KG1 (cell line): Measurements from ENCODE around the gene PDC.
A peak's percentile ranks its signal among the peaks of the same experiment; 100 is the strongest.

Source experiments
- DNase-seq: peaks from one replicate; lab custom pipeline; 2025; lab: John Stamatoyannopoulos, UW

The PDC gene

DNA sequence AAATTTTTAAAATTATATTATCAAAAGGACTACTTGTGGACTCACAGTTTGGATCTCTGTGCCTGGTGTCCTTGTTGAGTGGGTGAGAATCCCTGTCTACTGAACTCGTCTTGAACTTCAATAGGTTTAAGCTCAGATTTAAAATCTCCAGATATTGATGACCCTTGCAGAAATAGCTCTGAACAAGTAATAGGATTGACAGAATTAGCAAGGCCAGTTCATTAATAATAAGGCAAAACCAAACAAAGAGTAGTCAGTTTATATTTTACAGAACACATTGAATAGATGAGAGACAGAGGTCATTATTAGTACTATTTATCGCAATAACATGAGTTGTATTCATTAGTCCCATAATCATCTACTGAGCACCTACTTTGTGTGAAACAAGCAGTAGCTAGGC lies at the start of gene PDC:
Gene PDC (minus strand): TSS at position 101 of the 400 bp plus-strand sequence. CDS start 11,655 bp downstream, outside the sequence.
- no peak for DNase-seq

DNA sequence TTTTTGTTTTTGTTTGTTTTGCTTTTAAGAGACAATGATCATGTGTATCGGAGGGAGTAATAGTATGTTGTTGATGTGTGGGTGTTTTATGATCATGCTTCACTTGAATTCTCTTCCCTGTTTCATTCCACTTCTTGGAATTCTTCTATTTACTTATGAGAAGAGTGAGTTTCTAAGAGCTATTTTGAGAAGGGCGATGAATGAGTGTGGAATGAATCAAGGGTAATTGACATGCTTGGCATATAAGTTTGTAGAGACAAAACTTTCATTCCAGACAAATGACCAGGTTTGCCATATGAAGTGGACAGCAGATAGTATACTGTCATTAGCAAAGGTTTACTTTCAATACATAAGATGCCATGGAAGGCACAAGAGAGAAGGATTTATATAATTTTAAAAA lies 42.3 kb upstream of the PDC start:
- no peak for DNase-seq

DNA sequence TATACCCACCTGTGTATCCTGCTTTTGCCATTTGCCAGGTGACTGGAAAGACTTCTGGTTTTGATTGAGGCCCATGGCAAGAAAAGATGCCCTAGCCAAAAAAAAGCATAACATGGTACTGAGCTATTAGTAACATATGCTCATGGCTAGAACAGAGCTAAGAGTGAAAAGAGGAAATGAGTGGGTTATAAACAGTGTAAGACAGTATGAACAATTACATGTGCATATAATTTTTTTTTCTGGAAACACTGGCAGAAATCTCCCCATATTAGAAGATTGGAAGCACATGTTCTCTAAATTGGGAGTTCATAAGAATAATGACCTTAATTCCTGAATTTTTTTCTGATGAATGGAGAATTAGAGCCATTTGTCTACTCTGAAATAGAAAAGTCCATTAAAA lies 41.2 kb upstream of the PDC start:
- DNase-seq = no peak

DNA sequence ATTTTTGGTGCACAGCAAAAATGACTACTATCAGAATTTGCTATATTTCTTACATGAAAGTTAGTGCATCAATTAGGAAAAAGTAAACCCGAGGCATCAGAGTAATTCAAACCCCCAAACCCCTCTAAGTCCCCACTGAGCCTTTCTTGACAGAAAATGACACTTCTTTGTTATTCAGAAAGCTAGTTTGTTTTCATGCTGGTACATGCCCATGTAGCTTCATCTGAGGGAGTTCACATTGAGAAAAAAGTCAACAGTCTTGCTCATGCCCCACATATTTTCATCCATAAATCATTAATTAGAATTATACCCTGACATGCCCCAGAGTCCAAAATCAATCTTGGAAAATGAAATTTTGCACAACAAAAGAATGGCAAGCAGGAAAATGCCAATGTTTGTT lies 39.9 kb upstream of the PDC start:
- no peak for DNase-seq

DNA sequence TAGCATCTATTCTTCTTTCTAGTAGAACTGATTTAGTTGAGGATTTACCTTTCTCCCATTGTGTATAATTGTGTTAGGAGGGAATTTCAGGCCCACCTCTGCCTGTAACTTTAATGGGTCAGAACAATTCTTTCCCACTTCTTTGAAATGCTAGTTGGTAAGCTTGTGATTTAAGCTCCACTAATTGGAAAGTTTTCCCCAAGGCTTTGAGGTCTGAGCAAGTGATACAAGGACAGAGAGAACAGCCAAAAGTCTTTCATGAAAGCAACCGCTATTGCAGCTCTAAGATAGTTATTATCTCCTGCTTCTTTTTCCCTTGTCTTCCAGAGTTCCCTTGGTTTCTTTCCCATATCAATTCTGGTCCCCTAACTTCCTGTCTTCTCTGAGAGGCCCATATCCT lies 38.7 kb upstream of the PDC start:
- no peak for DNase-seq

DNA sequence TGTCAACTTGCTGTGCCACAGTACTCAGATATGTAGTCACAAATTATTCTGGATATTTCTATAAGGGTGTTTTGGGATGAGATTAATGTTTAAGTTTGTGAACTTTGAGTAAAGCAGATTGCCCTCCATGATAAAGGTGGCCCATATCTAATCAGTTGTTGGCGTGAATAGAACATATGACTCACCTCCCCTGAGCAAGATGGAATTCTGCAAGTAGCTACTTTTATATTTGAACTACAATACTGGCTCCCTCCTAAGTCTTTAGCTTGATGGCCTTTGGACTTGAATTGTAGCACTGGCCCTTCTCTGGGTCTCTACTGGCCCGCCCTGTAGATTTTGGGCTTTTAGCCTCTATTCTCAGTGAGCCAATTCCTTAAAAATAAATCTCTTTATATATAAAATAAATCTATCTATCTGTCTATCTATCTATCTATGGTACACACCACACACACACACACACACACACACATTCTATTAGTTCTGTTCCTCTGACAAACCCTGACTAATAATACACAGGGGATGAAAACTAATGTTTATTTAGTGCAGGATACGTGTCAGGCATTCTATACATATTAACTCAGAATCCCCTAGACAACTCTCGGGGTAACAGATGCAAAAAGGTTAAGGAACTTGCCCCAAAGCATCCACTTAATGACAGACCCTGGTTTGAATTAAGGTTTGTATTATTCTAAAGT lies 37.9 kb upstream of the PDC start:
- DNase-seq = no peak

DNA sequence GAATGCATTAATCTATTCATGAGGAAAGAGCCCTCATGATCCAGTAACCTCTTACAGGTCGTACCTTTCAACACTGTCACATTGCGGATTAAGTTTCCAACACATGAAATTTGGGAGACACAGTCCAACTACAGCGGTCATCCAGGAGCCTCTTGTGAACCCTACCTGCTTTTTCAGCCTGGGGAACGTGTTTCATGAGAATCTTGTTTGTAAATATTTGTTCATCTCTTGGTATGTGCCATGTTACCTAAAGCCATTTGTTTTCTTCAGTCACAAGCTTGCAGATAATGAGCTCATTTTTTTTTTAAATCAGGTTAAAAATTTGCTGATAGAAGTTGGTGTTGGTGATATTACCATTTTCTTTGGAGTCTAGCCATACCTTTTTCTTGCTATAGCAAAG lies 37.2 kb upstream of the PDC start:
- no peak for DNase-seq

DNA sequence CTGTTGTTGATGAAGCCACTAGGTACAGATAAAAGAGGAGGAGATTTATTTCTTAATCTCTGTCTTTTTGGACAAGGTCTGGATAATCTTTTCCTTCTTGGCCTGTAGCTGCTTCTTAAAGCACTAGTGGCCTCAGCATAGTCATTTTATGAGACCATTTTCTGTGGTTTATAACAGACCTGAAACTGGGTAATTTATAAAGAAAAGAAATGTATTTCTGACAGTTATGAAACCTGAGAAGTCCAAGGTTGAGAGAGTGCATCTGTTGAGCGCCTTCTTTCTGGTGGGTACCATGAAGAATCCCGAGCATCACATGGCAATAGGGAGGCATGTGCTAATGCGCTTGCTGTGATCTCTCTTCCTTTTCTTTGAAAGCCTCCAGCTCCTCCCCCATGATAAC lies 36.7 kb upstream of the PDC start:
- no peak for DNase-seq

DNA sequence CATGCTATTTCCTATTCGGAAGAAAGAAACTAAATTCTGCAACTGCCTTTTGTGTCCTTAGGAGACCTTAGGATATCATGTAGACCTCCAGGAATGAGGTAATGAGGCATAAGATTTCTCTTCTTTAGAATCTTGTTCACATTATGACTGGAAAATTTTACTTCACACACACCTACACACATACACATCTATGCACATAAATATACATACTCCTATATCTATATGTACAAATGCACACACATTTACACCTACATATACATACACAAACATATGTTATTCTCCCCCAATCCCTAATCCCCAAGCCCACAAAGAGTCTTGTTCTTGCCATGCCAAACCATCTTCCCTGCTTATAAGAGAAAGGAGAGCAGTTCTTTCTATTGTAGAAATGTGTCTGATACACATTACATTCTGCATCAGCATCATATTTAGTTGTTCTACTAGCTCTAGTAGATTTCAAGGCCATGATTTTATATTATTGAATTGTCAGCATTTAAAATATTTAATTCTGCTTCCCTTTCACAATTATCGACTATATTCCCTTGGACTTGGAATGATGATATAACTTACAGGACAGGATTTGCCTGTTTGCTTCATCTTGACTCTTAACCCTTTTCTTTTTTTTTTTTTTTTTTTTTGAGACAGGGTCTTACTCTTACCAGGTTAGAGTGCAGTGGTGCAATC lies 35.4 kb upstream of the PDC start:
- DNase-seq = no peak

DNA sequence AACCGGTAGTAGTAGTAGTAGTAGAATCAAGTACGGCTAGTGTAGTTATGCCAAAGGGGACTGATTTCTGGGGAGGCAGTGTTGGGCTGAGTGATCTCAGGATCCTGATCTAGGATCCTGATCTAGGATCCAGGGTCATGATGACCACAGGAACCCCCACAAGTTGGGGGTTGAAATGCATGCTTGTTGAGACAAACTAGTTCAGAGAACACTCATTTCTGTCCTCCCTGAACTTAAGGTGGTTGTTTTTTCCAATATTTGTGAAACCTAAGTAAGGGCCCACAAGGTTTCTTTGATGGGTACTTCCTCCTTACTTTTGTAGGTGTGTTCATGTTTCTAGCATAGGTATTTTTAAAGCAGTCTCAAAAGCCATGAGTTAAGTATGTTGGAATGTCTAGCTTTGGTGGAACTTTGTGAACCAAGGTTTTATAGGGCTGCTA lies 33.9 kb upstream of the PDC start:
- no peak for DNase-seq

DNA sequence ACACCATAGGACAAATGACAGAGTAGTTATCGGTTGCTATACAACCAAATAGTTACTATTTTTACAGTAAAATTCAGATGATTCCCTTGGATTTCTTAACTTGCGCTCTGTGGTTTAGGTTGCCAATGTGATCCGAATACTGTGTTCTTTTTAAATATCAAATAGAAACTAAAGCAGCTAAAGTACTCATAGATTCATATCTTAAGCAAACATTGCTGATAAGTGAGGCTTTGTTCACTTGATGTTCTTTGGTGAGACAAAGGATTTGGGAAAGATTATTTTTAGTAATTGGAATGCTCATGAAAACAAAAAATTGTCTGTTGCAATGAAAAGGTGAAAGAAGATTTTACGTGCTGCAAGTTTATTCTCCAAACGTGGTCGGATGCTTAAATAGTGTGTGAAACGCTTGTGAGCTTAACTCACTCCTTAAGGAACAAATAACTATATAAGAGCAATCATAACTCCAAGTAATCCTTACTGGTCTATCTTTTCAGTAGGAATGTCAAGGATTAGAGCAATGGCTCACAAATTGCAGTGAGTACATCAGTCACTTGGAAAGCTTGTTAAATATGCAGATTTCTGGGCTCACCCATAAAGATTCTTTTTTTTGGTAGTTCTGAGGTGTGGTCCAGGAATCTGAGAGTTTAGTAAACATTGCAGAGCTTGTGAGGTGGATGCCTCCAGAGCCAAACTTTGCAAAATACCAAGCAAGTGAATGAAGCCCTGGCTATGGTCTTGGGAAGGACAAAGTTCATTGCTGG lies 31.8 kb upstream of the PDC start:
- DNase-seq = no peak

DNA sequence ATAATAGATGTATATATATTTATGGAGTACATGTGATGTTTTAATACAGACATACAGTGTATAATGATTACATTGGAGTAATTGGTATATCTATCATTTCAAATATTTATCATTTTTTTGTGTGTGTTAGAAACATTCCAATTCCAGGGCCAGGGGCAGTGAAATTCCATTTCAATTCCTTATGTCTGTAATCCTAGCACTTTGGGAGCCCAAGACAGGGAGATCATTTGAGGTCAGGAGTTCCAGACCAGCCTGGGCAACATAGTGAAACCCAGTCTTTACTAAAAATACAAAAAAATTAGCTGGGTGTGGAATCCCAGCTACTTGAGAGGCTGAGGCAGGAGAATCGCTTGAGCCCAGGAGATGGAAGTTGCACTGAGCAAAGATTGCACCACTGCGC lies 30.4 kb upstream of the PDC start:
- DNase-seq = no peak

DNA sequence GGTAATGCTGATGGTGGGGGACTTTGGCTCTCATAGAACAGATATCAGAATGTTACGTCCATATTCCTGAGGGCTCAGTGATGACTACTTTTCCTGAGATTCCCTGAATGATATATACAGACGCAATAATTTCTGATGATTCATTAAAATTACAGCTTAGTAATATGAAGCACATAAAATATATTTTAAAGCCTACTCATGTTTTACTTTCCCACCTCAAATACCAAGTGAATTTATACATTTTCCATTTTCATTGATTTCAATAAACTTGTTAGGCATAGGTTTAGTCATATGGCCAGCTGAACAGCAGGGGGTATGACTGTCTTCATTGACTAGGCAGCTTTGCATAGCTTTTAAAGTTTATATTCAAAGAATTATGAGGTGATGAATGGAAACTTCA lies 26.2 kb upstream of the PDC start:
- DNase-seq = no peak

DNA sequence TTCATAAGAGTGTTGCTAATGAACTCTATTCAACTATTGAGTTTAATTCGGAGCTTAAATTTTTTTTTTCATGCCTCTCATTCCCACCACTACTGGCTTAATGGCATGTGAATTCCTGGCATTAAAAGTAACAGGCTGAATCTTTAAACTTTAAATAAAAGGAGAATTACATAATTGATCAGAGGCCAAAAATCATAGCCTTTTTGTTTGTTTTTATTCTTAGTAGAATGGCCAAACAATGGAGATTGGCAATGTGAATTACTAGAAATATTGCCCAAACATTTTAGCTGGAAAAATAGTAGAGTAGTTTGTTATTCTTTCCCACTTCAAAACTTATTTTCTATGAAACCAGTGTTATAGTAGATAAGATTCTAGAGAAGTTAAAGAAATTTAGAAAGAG lies 25.1 kb upstream of the PDC start:
- no peak for DNase-seq

DNA sequence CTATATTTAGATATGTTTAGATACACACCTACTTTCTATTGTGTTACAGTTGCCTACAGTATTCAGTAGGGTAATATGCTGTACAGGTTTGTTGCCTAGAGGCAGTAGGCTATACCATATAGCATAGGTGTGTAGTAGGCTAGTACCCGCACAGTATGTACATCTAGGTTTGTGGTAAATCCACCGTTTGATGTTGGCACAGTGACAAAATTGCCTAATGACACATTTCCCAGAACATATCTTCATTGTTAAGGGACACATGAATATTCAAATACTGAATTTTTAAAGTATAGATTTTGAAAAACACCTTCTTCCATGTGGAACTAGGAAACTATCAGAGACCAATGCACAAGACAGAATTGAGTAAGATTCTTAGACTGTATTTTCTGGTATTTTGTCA lies 22.6 kb upstream of the PDC start:
- no peak for DNase-seq

DNA sequence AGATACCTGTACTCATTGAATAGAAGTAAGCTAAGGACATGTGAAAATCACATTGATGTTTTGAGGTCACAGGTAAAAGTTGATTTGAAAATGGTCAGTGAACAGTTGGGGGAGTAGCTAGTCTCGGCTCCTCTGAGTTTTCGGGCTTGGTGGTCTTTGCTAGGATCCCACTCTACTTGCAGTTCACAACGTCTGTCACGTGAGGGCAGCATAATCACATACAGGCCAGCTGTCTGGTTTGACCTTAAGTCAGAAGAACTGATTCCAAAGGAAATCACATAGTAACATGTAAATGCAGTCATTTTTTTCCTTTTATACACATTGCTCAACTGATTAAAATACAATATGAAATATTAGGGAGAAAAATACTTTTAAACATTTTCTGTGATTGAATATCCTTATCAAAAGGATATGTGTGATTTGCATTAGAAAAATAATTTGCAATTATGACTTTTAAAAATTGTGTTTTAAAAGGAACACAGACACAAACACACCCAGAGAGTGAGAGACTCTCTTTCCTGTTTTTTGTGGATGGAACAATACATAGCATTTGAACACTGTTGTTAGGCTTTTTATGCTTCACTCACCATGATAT lies 21.8 kb upstream of the PDC start:
- DNase-seq = peak; percentile 16

DNA sequence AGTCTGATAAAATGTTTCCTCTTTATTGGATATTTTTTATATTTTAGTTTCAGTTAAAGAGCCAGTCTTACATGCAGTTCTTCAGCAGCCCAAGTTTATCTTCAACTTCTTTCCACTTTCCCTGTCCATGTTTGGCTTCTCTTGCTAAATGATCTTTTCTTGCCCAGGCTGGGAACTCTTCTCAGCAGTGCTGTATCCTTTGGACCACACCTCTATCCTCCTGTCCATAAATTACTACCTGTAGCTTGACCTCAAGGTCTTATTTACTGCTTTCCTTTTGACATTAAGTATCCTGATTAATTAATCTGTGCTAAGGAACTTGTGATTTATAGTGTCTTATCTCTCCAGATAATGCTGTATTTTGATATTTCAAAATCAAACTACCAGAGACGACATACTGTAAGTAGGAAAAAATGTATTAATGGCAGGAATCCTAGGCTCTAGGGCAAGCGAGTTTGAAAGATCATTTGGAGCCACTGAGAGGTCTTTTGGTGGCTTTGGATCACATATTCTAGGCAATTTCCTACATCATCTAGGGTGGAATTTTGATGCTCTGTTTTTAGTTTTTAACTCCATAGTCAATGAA lies 20.5 kb upstream of the PDC start:
- no peak for DNase-seq

DNA sequence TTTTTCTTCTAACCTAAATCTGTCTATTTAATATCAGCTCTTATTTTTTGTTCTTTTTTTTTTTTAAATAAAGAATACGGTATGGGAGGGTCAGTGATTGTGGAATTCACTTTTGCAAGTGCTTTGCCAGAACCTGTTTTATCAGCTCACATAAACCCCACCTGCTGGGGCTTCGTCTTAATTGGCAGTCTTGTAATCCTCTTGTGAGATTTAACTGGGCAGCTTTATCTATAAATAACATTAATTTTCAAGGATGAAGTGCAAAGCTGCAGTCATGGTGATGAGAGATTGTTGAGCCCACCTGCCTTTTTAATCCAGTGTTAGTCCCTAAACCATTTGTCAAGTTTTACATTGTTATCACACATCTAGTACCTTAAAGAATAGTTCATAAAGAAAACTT lies 18.2 kb upstream of the PDC start:
- no peak for DNase-seq

DNA sequence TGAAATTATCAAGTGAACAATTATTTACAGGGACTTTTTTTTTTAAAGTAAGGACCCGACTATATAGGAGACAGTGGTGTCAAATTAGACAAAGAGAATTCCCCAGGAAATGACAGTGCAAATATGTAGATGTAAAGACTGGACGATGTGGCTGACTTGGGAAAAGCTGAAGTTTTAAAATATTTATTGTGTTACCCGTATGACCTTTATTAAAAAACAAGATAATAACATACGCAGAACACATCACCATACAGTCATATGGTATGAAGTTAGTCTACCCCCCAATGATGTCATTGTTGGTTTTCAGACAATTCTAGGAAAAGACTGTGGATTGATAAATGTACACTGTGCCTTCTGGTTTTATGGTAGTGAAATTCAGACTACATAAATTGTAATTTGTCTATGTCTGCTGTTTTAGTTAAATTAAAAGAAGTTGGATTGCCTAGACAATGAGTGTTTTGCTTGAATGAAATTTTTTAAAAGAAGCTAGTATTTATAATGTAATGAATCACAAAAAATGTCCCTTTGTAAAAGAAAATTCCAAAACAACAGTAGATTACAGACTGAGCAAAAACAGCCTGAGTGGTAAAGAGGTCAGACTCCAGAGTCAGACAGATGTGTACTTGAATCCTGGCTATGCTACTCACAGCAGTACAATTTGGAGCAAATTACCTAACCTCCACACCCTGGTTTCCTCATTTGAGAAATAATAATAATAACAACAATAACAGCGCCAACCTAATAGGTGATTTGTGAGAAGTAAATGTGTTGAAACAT lies 15.5 kb upstream of the PDC start:
- no peak for DNase-seq

DNA sequence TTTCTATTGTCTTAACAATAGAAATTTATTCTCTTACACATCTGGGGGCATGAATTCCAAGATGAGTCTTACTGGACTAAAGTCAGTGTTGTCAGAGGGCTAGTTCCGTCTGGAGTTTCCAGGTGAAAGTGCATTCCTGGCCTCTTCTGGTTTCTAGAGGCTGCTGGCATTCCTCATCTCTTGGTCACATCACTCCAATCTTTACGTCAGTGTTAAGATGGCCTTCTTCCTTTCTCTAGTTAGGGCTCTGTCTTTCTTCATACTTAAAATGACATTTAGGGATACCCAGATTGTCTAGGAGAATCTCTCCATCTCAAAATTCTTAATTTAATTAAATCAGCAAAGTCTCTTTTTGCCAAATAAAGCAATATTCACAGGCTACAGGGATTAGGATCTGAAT lies 13.3 kb upstream of the PDC start:
- DNase-seq = no peak

DNA sequence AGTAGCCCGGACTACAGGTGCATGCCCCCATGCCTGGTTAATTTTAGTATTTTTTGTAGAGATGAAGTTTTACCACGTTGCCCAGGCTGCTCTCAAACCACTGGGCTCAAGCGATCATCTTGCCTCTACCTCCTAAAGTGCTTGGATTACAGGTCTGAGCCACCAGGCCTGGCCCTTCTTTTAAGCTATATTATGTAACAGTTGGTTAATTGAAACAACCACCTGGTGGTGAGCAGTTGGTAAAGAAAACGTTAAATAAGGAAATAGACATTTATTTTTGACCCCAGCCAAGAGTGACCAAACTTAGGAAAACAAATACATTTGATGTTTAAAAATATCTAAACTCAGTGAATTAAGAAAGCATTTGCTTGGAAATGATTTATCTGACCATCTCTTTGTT lies 12.1 kb upstream of the PDC start:
- no peak for DNase-seq

DNA sequence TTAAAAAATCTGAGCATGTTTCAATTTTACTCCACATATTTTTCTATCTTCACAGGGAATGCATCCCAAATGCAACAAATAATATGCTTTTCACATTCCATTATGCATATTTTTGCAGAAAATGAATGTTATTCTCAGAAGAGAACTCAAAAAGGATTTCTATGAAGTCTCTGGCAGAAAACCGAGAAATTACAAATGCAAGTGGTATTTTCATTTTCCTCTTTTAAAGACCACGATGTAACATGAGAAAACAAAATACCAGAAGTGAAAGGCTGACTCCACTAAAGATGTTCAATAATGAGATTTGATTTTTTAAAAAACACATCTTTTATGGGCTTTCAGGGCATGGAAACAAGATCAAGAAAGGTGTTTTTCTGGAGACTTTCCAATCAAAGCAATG lies 5.0 kb upstream of the PDC start:
- no peak for DNase-seq
